Stimulated activated CD4-positive, alpha-beta T cell treated with anti-CD3 and anti-CD28 coated beads, Interleukin-4, amount 100 ng/mL, for 48 hours (primary cell): ENCODE measurements around the gene SIPA1.
A peak's percentile ranks its signal among the peaks of the same experiment; 100 is the strongest.

Source experiments
- DNase-seq, 2 donors: peaks; one replicate each; pipeline ENCODE4 v3.0.0-alpha.2; 2020; ENCODE audit warnings: low read depth in 2 of 2

Gene SIPA1

DNA sequence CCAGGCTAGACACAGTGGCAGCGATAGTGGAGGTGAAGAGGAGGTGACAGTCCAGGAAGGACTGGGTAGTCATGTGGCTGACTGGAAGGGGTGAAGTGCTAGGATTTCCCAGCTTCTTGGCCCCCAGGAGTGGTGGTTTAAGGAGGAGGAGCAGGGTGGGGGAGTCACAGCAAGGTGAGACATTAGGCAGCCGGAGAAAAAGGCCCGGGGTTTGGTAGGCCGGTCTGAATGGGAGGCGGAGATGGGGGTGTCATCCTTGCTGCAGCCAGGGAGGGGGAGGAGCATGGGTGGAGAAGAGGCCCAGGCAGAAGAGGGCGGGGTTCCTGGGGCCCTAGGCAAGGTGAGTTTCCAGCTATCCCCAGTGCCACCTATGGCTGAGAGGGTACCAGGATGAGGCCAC, 6.1 kb downstream of the SIPA1 start:
- no peak for DNase-seq

- DNase-seq, result no peak
These were observed 6.9 kb downstream of the SIPA1 start for GRCh38 chr11:65644837-65645236.

GRCh38 chr11:65645710-65646109, 7.8 kb downstream of the SIPA1 start:
- no peak for DNase-seq

DNA sequence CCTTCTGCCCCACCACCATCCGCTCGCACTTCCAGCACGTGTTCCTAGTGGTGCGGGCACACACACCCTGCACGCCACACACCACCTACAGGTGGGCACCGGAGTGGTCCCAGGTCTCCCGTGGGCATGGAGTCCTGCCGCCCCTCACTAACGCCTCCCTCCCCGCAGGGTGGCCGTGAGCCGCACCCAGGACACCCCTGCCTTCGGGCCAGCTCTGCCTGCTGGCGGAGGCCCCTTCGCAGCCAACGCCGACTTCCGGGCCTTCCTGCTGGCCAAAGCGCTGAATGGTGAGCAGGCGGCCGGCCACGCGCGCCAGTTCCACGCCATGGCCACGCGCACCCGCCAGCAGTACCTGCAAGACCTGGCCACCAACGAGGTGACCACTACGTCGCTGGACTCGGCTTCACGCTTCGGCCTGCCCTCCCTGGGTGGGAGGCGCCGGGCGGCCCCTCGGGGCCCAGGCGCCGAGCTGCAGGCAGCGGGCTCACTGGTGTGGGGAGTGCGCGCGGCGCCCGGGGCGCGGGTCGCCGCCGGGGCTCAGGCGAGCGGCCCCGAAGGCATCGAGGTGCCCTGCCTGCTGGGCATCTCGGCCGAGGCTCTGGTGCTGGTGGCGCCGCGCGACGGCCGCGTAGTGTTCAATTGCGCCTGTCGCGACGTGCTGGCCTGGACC, 8.5 kb downstream of the SIPA1 start:
- DNase-seq, result no peak

GRCh38 chr11:65646958-65647701, 9.2 kb downstream of the SIPA1 start:
- DNase-seq, result no peak

- DNase-seq, result no peak
These were observed 11.1 kb downstream of the SIPA1 start for GRCh38 chr11:65648997-65649493.

DNA sequence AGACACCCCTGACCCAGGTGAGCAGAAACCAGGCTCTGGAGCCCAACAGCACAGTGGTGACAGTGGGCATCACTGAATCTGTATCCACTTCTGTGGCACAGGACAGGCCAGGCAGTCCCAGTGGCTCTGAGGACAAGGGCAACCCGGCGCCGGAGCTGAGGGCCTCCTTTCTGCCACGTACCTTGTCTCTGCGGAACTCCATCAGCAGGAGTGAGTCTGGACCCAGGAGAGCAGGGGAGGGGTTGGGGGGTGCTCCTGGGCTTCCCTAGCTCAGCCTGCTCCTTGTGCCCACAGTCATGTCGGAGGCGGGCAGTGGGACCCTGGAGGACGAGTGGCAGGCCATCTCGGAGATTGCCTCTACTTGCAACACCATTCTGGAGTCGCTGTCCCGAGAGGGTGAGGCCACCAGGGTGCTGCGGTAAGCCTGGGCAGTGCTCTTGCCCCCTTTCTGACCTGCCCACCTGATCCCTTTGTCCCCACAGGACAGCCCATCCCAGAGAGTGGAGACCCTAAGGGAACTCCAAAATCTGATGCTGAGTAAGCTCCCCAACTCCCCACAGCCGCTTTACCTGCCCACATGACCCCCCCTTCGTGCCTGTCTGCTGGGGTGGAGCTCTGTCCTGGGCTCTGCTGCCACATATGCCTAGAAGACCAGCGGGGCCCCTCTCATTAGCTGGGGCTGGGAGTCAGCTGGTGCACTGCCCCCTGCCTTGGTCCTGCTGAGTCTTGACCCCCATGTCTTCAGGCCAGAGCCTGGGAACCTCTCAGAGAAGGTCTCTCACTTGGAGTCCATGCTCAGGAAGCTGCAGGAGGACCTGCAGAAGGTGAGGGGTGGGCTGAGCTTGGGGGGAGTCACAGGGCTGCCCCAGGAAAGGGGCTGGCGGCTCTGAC, 12.0 kb downstream of the SIPA1 start:
- no peak for DNase-seq

DNA sequence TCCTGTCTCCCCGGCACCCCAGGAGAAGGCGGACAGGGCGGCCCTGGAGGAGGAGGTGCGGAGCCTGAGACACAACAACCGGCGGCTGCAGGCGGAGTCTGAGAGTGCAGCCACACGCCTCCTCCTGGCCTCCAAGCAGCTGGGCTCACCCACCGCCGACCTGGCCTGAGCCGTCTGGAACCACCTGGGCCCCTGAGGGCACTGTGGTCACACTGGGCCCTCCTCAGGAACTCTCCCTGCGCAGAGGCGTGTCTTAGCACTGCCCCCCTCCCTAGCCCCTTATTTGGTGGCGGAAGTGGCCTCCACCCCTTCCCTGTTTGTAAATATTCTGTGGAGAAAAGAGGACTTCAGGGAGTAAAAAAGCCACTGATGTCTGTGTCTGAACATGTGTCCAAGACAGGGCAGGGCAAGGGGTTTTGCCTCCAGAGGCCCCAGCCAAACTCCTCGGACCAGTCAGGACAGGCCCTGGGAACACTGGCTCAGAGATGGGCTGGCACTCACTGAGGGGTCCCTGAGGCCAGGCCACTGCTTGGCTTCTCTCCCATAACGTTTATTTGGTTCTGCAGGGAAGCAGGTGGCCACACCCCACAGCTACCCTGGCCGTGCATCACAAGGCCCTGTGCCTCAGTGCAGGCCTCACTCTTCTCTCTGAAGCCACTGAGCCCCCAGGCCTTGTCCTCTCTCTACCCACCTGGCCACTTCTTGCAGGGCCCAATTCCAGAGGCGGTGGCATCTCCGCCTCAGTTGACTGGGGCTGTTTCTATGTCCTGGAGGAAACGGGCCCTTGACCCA, 12.8 kb downstream of the SIPA1 start:
- no peak for DNase-seq

- no peak for DNase-seq
These were observed 13.4 kb downstream of the SIPA1 start for GRCh38 chr11:65651339-65651588.

DNA sequence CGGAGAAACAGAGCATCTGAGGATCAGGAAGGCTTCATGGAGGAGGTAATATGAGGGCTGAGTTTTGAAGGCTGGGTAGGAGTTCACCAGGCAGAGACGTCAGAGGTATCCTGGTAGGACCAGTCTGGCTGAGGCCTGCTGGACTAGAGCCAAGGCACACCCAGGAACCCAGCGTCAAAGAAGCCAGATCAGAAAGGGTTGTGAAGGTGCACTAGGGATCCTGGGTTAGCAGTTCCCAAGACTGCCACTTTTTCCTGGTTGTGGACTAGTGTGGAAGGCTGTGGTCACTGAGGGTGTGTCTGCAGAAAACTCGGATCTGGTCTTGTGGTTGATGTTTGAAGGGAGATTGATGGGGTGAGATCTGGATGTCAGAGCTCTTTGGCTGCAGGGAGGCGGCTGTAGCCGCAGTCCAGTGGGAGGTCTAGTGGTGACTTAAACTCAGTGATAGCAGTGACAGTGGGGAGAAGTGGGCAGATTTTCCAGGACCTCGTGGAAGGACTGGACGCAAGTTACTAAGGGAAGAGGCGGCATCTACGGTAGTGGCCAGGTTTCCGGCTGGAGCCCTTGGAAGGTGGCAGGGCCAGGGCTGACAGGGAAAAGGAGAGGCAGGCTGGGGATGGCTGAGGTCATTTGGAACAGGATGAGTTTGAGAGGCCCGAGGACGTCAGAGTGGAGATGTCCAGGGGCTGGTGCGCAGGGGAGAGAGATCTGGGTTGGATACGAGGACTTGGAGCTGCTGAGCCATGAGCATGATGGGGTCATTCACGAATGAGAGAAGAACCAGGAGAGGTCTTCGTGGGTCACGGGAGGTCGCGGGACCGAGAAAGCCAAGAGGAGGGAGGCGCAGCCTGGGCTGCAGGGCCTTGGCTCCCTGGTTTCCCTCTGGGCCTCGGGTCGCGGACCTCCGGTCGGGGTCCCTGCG, 13.9 kb downstream of the SIPA1 start:
- DNase-seq, result no peak

DNA sequence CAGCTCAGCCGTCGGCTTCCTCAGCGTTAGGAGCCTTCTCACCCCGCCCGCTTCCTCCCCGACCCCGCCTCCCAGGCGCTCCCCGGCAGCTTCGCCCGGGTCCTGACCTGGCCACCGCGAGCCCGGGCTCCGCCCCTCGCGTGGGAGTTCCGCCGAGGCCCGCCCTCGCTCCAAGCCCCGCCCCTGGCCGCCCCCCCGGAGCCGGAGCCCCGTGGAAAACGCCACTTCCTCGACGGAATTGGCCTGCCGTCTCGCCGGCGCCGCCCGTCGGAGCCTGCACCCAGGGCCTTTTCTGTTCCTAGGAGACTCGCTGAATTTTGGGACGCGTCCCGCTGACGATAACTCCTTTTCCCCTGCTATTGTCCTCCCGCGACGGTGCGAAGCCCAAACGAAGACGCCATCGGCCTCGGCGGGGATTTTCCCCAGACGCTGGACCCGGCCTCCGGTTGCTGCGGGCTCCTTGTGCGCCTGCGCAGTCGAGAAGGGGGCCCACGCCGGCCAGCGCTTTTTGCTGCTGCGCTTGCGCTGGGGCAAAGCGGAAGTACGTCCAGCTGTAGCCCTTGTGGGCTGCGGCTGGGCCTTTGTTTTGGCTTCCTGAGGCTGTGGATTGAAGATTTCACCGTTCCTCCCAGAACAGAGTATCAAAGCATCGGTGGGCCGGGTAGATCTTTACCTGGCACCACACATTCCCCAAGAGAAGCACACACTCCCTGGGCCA, 14.8 kb downstream of the SIPA1 start:
- peak; percentile 94 to 95 for DNase-seq

DNA sequence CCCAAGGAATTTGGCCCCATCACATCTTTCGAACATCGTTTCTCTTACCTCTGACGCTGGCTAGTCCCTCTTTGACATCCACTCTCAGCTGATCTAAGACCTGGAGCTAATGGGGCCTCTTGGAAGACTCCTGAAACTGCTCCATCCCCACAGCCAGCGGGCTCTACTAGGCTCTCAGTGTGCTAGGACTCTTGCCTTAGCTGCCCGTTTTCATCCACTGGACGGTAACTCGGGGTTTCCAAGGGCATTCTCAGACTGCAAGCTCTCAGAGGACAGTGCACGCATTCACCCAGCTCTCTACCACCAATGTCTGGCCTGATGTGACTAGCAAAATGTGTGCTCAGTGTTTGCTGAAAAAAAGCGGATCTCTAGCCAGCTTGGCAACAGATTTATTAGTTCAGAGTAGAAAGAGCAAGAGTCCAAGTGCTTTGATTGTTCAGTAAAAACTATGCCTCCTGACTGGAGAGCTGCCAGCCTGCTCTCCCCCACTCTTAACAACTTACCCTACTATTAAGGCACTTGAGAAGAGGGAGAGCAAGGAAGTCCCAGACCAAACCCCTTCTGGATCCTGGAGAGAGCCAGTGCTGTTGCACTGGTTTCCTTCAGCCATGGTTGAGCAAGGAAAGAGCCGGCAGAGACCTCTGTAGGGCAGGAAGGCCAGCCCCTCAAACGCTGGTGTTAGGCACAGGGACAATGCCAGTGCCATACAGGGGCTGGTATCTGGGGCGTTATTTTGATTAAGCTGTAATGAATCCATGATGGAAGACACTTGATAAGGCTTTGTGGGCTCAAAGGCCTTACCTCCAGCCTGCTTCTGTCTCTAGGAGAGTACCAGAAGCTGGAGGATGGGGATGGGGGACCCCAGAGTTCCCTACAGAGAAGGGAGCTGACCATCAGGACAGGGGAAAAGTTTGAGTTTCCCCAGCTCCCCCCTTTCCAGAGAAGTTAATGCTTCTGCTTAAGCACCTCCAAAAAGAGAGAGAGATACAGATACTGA, 15.6 kb downstream of the SIPA1 start:
- no peak for DNase-seq

DNA sequence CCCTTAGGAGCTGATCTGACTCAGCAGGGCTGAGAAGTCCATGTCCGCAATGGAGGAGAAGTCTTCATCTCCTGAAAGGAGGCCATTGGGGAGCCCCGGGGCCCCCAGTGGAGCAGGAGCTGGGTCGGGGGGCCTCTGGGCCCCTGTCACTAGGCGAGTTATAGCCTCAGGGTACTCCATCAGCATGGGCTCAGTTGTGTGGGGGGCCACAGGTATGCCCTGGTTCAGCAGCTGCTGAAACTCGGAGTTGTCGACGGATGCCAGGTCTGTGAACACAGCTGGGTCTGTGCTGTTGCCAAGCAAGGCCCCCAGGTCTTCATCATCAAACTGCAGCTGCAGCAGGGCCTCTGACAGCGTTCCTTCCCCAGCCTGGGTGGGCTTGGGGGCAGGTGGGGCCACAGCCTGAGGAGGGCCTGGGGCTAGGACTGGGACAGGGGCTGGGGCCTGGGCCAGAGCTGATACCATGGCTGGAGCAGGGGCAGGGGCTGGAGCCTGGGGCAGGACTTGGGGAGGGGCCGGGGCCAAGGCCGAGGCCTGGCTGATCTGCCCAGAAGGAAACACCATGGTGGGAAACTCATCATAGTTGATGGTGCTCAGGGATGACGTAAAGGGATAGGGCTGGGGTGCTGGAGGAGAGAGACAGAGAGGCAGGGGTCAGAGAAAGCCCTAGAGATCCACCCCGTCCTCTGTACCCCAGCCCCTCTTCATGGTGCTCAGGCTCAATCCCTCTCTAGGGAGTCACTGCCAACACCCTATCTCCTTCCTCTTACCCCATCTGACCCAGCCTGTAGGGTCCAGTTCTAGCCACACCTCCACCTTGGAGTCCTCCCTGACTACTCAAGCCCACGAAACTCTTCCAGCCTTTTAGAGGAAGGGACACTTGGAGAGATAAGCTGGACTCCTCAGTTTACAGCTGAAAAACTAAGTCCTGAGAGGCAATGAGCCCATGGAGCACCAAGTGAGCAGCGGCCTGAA, 16.8 kb downstream of the SIPA1 start:
- DNase-seq, result no peak

DNA sequence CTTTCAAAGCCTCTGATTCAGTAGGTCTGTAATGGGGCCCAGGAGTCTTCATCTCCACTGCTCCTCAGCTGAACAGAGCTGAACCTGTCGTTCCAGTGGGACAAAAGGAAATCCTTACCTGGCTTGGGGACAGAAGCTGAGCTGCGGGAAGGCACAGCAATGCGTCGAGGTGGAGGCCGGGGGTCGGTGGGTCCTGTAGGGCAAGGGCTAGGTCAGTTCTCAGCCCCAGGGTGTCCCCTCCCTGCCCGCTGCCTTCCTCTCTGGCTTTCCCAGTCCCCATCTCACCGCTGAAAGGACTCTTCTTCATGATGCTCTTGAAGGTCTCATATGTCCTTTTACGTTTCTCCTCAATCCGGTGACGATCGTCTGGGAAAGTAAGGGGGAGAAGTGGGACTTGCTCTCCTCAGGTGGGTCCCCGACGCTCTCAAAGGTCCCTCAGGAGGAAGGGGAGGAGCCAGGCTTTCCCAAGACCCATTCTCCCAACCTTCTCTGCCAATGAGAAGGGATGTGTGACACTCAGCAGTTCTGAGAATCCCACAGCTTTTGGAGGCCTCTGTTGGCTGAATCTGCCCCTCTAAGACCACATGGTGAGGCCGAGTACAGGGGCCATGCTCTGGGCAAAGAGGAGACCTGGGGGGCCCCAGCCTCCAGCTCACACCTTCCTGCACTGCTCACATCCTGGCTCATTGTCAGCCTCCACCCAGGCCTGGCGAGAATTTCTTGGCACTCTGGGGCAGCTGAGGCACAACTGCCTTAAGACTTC, 17.9 kb downstream of the SIPA1 start:
- no peak for DNase-seq

DNA sequence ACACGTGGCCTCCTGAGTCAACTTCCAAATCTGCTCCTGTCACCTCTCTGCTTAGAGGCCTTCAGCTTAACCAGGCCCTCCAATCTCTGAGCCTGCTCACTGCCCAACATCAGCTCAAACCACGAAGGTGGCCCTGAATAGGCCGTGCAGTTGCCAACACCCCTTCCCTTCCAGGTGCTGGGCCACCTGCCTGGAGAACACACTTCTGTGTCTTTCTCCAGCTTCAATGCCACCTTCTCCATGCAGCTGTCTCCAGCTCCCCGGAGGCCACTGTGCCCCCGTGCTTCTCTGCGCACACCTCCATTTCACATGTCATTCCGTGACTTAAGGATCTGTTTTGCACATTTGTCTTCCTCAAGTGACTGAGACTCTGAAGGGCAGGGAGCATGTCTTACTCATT, 19.5 kb downstream of the SIPA1 start:
- no peak for DNase-seq

GRCh38 chr11:65658174-65659021, 20.5 kb downstream of the SIPA1 start:
- no peak for DNase-seq
